AG04449 (cell line): Measurements from ENCODE around the gene ZNF341.

Experiments used
- CTCF ChIA-PET: fragments of 350-600 bp; formaldehyde crosslinking; extraction: SDS; loops from one replicate; lab custom pipeline; 2021; ENCODE audit warnings: antibody characterized with exemption; lab: Yijun Ruan, JAX
- POLR2A ChIA-PET: fragments of 400-600, 350-600 bp; formaldehyde crosslinking; extraction: SDS; loops from one replicate; lab custom pipeline; 2020; ENCODE audit warnings: antibody characterized with exemption, inconsistent platforms; lab: Yijun Ruan, JAX
- DNase-seq: peaks from one replicate; pipeline ENCODE4 v3.0.0-alpha.2; 2010; ENCODE audit warnings: low read depth, low spot score
- H3K4me3 ChIP-seq: 2 replicates; pipeline ENCODE4 v1.5.1; 2011; ENCODE audit warnings: low read depth, mild to moderate bottlenecking, control low read depth, low read length
- CTCF ChIP-seq: IDR thresholded peaks from one replicate; pipeline ENCODE4 v1.5.1; 2011; ENCODE audit warnings: mild to moderate bottlenecking, moderate library complexity, low read length, control low read depth, inconsistent platforms; ENCODE audit not compliant: insufficient read depth; ENCODE audit errors: missing control alignments

The ZNF341 gene

GRCh38 chr20:33839591-33839990 lies 107.8 kb downstream of the ZNF341 start:
- H3K4me3 ChIP-seq: no peak overlapping the region
- ChIA-PET POLR2A (no interaction called here), CTCF (interaction anchor here (1.5 kb wide), 1 partner anchor 24 kb away, joined by 3 read pairs; no protein-coding TSS in a partner anchor)
- no peak for TF ChIP-seq CTCF
- no peak for DNase-seq

- DNase-seq: no peak
- TF ChIP-seq CTCF: no peak
- CTCF ChIA-PET: interaction anchor here (0.9 to 1.5 kb wide), 2 partner anchors 23 to 228 kb away, joined by 3 to 4 read pairs; no protein-coding TSS in a partner anchor
- POLR2A ChIA-PET: interaction anchor here (0.7 kb wide), 1 partner anchor 15 kb away, joined by 3 read pairs; no protein-coding TSS in a partner anchor
- H3K4me3 ChIP-seq: no peak overlapping the region
These were observed 108.4 kb downstream of the ZNF341 start for GRCh38 chr20:33840160-33840559.

- no peak for DNase-seq
- POLR2A ChIA-PET: interaction anchor here (0.7 kb wide), 1 partner anchor 15 kb away, joined by 3 read pairs; no protein-coding TSS in a partner anchor
- H3K4me3 ChIP-seq: no peak overlapping the region
- no peak for TF ChIP-seq CTCF
- CTCF ChIA-PET: interaction anchor here (0.9 kb wide), 1 partner anchor 227 kb away, joined by 4 read pairs; no protein-coding TSS in a partner anchor
These were observed 109.1 kb downstream of the ZNF341 start for GRCh38 chr20:33840759-33841435.

GRCh38 chr20:33841436-33841799 lies 109.6 kb downstream of the ZNF341 start:
- no peak for TF ChIP-seq CTCF
- CTCF ChIA-PET: interaction anchor here (0.9 kb wide), 1 partner anchor 227 kb away, joined by 4 read pairs; no protein-coding TSS in a partner anchor
- POLR2A ChIA-PET: no interaction called here
- DNase-seq: no peak
- no peak overlapping the region for H3K4me3 ChIP-seq
